GM19238 (cell line): Measurements from ENCODE around the gene CDR2.
"Not testable (repeated sequence)": the region's sequence is repeated elsewhere in the genome, so short reads cannot be mapped to it uniquely, and the experiment has no call there.

Source experiments
- DNase-seq: peaks from one replicate; pipeline ENCODE4 v3.0.0; 2011; ENCODE audit warnings: low spot score; ENCODE audit not compliant: insufficient read length

CDR2 gene

GRCh38 chr16:22374311-22375116 lies at the start of gene CDR2:
Gene CDR2 (minus strand): TSS chr16:22374619. CDS start chr16:22374309, 310 bp downstream.
- DNase-seq = peak; percentile 98

- no peak for DNase-seq
These were observed 49.3 kb upstream of the CDR2 start for GRCh38 chr16:22423716-22424115.

- no peak for DNase-seq
These were observed 46.7 kb upstream of the CDR2 start for GRCh38 chr16:22421136-22421535.

- DNase-seq = no peak
These were observed 46.3 kb upstream of the CDR2 start for GRCh38 chr16:22420606-22421135.

- DNase-seq = no peak
These were observed 45.5 kb upstream of the CDR2 start for GRCh38 chr16:22419908-22420307.

- DNase-seq = no peak
These were observed 44.4 kb upstream of the CDR2 start for GRCh38 chr16:22418826-22419225.

- not testable (repeated sequence) for DNase-seq
These were observed 43.4 kb upstream of the CDR2 start for GRCh38 chr16:22417798-22418197.

GRCh38 chr16:22417019-22417418 lies 42.6 kb upstream of the CDR2 start:
- no peak for DNase-seq

- no peak for DNase-seq
These were observed 39.4 kb upstream of the CDR2 start for GRCh38 chr16:22413819-22414218.

- DNase-seq = no peak
These were observed 33.1 kb upstream of the CDR2 start for GRCh38 chr16:22407486-22407885.

- DNase-seq = no peak
These were observed 27.8 kb upstream of the CDR2 start for GRCh38 chr16:22402191-22402590.

- no peak for DNase-seq
These were observed 26.5 kb upstream of the CDR2 start for GRCh38 chr16:22400900-22401299.

GRCh38 chr16:22397931-22398330 lies 23.5 kb upstream of the CDR2 start:
- no peak for DNase-seq

GRCh38 chr16:22397464-22397863 lies 23.0 kb upstream of the CDR2 start:
- no peak for DNase-seq

GRCh38 chr16:22395960-22396359 lies 21.5 kb upstream of the CDR2 start:
- DNase-seq = no peak

- DNase-seq = no peak
These were observed 19.7 kb upstream of the CDR2 start for GRCh38 chr16:22394121-22394520.

- DNase-seq = no peak
These were observed 13.8 kb upstream of the CDR2 start for GRCh38 chr16:22388101-22388644.

GRCh38 chr16:22386976-22387375 lies 12.6 kb upstream of the CDR2 start:
- DNase-seq = no peak

GRCh38 chr16:22385196-22385595 lies 10.8 kb upstream of the CDR2 start:
- DNase-seq = no peak

GRCh38 chr16:22383827-22384226 lies 9.4 kb upstream of the CDR2 start:
- DNase-seq = no peak

- no peak for DNase-seq
These were observed 7.0 kb upstream of the CDR2 start for GRCh38 chr16:22381392-22381791.

- DNase-seq = no peak
These were observed 6.1 kb upstream of the CDR2 start for GRCh38 chr16:22380529-22380928.

GRCh38 chr16:22379656-22380055 lies 5.2 kb upstream of the CDR2 start:
- DNase-seq = no peak
